Gastrocnemius medialis (tissue), 4 donors: ENCODE measurements around the gene ATP5F1D. TPM values are rescaled to one million over a fixed set of nuclear protein-coding genes. Genes with fewer than 3 reads are reported as not detected.

Source experiments
- ATAC-seq, 2 donors: fragments of 150-250 bp; one replicate each; pipeline ENCODE4 v1.9.1; 2016
- DNase-seq, 2 donors: peaks; one replicate each; pipeline ENCODE4 v3.0.0-alpha.2; 2019
- H3K27ac ChIP-seq, 4 donors: fragments of 200-600 bp; sonication (generic); 1 replicate in 1 of 4; 2 replicates in 3 of 4; pipeline ENCODE4 v1.5.1; 2016 to 2018; ENCODE audit warnings: mild to moderate bottlenecking in 2 of 4, moderate library complexity in 1 of 4
- H3K27me3 ChIP-seq, 3 donors: fragments of 200-600 bp; sonication (generic) in 2 of 3; 1 replicate in 1 of 3; 2 replicates in 2 of 3; pipeline versions ENCODE4 v1.5.1 to v1.6.0; 2016 to 2019; ENCODE audit warnings: mild to moderate bottlenecking in 1 of 3, moderate library complexity in 1 of 3
- H3K36me3 ChIP-seq, 2 donors: fragments of 200-600 bp; sonication (generic) in 1 of 2; one replicate each; pipeline ENCODE4 v1.5.1; 2017 to 2018
- H3K4me1 ChIP-seq, 2 donors: fragments of 200-600 bp; sonication (generic) in 1 of 2; one replicate each; pipeline ENCODE4 v1.5.1; 2016 to 2017; ENCODE audit warnings: mild to moderate bottlenecking in 2 of 2
- H3K4me3 ChIP-seq, 4 donors: fragments of 200-600 bp; sonication (generic) in 3 of 4; 1 replicate in 1 of 4; 2 replicates in 3 of 4; pipeline ENCODE4 v1.5.1; 2016 to 2019; ENCODE audit warnings: mild to moderate bottlenecking in 2 of 4
- H3K9me3 ChIP-seq, 3 donors: fragments of 200-600 bp; sonication (generic) in 2 of 3; 1 replicate in 1 of 3; 2 replicates in 2 of 3; pipeline ENCODE4 v1.5.1; 2016 to 2019
- CTCF ChIP-seq, 5 experiments: fragments of 450-650 bp in 3 of 5; fragments of 200-600 bp in 2 of 5; sonication (generic) in 2 of 5; IDR thresholded peaks in 4 of 5; conservative IDR thresholded peaks in 1 of 5; 1 replicate in 4 of 5; 2 replicates in 1 of 5; pipeline ENCODE4 v1.5.1; 2016 to 2019; ENCODE audit warnings: antibody characterized with exemption in 5 of 5, mild to moderate bottlenecking in 3 of 5, moderate library complexity in 3 of 5
- POLR2A ChIP-seq, 2 donors: fragments of 450-650 bp; IDR thresholded peaks; one replicate each; pipeline ENCODE4 v1.6.1; 2017; ENCODE audit warnings: antibody characterized with exemption in 2 of 2, mild to moderate bottlenecking in 2 of 2, moderate library complexity in 2 of 2
- in situ Hi-C, 4 donors: fragments of 200-750 bp; cut with MboI; loops; one replicate each; pipeline versions ENCODE4 v1.15.0 to v1.8.0; 2017; ENCODE audit warnings: low sequenced_read_pairs in 4 of 4
- intact Hi-C: fragments of 100-400 bp; cut with DNase I; formaldehyde crosslinking; loops from one replicate; pipeline ENCODE4 v1.15.1; 2023; ENCODE audit warnings: low total_unique reads
- total RNA-seq, 4 donors: library from RNA; depleted of rRNA; stranded (reverse); fragments of >200 nt; gene quantifications; one replicate each; pipeline versions ENCODE4 v1.1.0 to v1.2.3, GENCODE V29; 2016

The ATP5F1D gene
- total RNA-seq, 4 donors from 2014 or later, result 189 to 442 (median 273) TPM

GRCh38 chr19:1220976-1221903 lies 20.3 kb upstream of the ATP5F1D start:
- peak overlapping the region; percentile 68 to 97 (median 95) for H3K27ac ChIP-seq
- ATAC-seq (peak; percentile 29 to 42), DNase-seq (peak; percentile 52 to 87)
- in situ Hi-C loops, result no loop called here
- H3K27me3 ChIP-seq, result no peaks in the 10 kb centered on the region
- H3K9me3 ChIP-seq, result no peaks in the 10 kb centered on the region
- intact Hi-C loops, result loop anchor here (1.0 kb wide), 1 partner anchor 20 kb away; the partner anchor contains the start of gene ATP5F1D
- H3K4me3 ChIP-seq, result no peak overlapping the region
- peaks cover 37 to 59% of the 10 kb centered on the region in 2 donors for H3K4me1 ChIP-seq
- peak; percentile 67 to 93 (median 83) for TF ChIP-seq CTCF (IDR thresholded peaks at IDR 0.05 in 4 of 5, conservative IDR thresholded peaks at IDR 0.05 in 1 of 5)
- no peak for TF ChIP-seq POLR2A (IDR thresholded peaks at IDR 0.05)
- H3K36me3 ChIP-seq, result peaks cover 0 to 38% of the 10 kb centered on the region in 2 donors

- Histone ChIP-seq H3K27me3 (no peaks in the 10 kb centered on the region), H3K36me3 (peaks cover 0 to 44% of the 10 kb centered on the region in 2 donors), H3K4me3 (no peak overlapping the region), H3K9me3 (no peaks in the 10 kb centered on the region), H3K27ac (peak overlapping the region; percentile 68 to 97 (median 95)), H3K4me1 (peaks cover 30 to 53% of the 10 kb centered on the region in 2 donors)
- TF ChIP-seq POLR2A (IDR thresholded peaks at IDR 0.05) (no peak), CTCF (IDR thresholded peaks at IDR 0.05 in 4 of 5, conservative IDR thresholded peaks at IDR 0.05 in 1 of 5) (no peak)
- no peak for ATAC-seq
- DNase-seq, result no peak
- in situ Hi-C loops, result no loop called here
- intact Hi-C loops, result loop anchor here (1.0 kb wide), 1 partner anchor 19 kb away; the partner anchor contains the start of gene ATP5F1D
Observed at GRCh38 chr19:1221904-1222255, 19.7 kb upstream of the ATP5F1D start.

- H3K36me3 ChIP-seq, result peaks cover 0 to 49% of the 10 kb centered on the region in 2 donors
- ATAC-seq (no peak), DNase-seq (no peak)
- TF ChIP-seq CTCF (IDR thresholded peaks at IDR 0.05 in 4 of 5, conservative IDR thresholded peaks at IDR 0.05 in 1 of 5), result no peak
- no peak for TF ChIP-seq POLR2A (IDR thresholded peaks at IDR 0.05)
- H3K4me1 ChIP-seq, result peaks cover 25 to 48% of the 10 kb centered on the region in 2 donors
- in situ Hi-C loops, result no loop called here
- H3K27me3 ChIP-seq, result no peaks in the 10 kb centered on the region
- H3K4me3 ChIP-seq, result no peak overlapping the region
- H3K9me3 ChIP-seq, result no peaks in the 10 kb centered on the region
- peak overlapping the region; percentile 68 to 97 (median 95) for H3K27ac ChIP-seq
- intact Hi-C loops, result no loop called here
Observed at GRCh38 chr19:1222394-1222793, 19.2 kb upstream of the ATP5F1D start.

GRCh38 chr19:1223018-1223855 lies 18.3 kb upstream of the ATP5F1D start:
- Histone ChIP-seq H3K4me3 (no peak overlapping the region), H3K36me3 (peaks cover 0 to 49% of the 10 kb centered on the region in 2 donors), H3K4me1 (peaks cover 18 to 39% of the 10 kb centered on the region in 2 donors), H3K27ac (peak overlapping the region in 1 of 4 donors; percentile 14), H3K27me3 (no peaks in the 10 kb centered on the region), H3K9me3 (no peaks in the 10 kb centered on the region)
- ATAC-seq (no peak), DNase-seq (no peak)
- intact Hi-C loops (no loop called here), in situ Hi-C loops (no loop called here)
- TF ChIP-seq POLR2A (IDR thresholded peaks at IDR 0.05) (no peak), CTCF (IDR thresholded peaks at IDR 0.05 in 4 of 5, conservative IDR thresholded peaks at IDR 0.05 in 1 of 5) (peak in 4 of 5 experiments; percentile 35 to 57 (median 56))
